Liver (tissue), 9 donors: ENCODE results near the gene PRDX1. TPM values are rescaled to one million over a fixed set of nuclear protein-coding genes. Genes with fewer than 3 reads are reported as not detected.

Experiments used
- DNase-seq: peaks from one replicate; pipeline ENCODE4 v3.0.0-alpha.2; 2017; ENCODE audit warnings: low spot score
- H3K27ac ChIP-seq, 2 donors: one replicate each; pipeline ENCODE4 v1.7.0; 2013; ENCODE audit warnings: inconsistent platforms in 2 of 2, low read length in 2 of 2, control low read depth in 1 of 2, low read depth in 1 of 2, mild to moderate bottlenecking in 1 of 2
- H3K27me3 ChIP-seq, 4 donors: one replicate each; pipeline versions ENCODE4 v1.6.1 to v1.7.0; 2013; ENCODE audit warnings: low read length in 3 of 4, inconsistent platforms in 1 of 4, mild to moderate bottlenecking in 1 of 4, moderate library complexity in 1 of 4; ENCODE audit not compliant: control insufficient read depth in 4 of 4, insufficient read depth in 4 of 4
- H3K36me3 ChIP-seq, 4 donors: one replicate each; pipeline versions ENCODE4 v1.6.1 to v1.7.0; 2013; ENCODE audit warnings: low read length in 3 of 4, mild to moderate bottlenecking in 3 of 4, low read depth in 1 of 4, moderate library complexity in 1 of 4; ENCODE audit not compliant: control insufficient read depth in 4 of 4, insufficient read depth in 3 of 4
- H3K4me1 ChIP-seq, 4 donors: one replicate each; pipeline versions ENCODE4 v1.6.1 to v1.7.0; 2013; ENCODE audit warnings: low read length in 3 of 4, mild to moderate bottlenecking in 3 of 4, moderate library complexity in 1 of 4; ENCODE audit not compliant: control insufficient read depth in 4 of 4, insufficient read depth in 4 of 4
- H3K4me3 ChIP-seq, 3 donors: one replicate each; pipeline versions ENCODE4 v1.6.1 to v1.7.0; 2013; ENCODE audit warnings: low read length in 3 of 3, control low read depth in 1 of 3, low read depth in 1 of 3, mild to moderate bottlenecking in 1 of 3
- H3K9ac ChIP-seq, 2 donors: one replicate each; pipeline ENCODE4 v1.7.0; 2013; ENCODE audit warnings: low read length in 2 of 2, mild to moderate bottlenecking in 2 of 2, moderate library complexity in 2 of 2, control low read depth in 1 of 2, low read depth in 1 of 2
- H3K9me3 ChIP-seq, 4 donors: one replicate each; pipeline versions ENCODE4 v1.6.1 to v1.7.0; 2013; ENCODE audit warnings: low read length in 3 of 4; ENCODE audit not compliant: control insufficient read depth in 4 of 4
- CTCF ChIP-seq: fragments of 150-350 bp; IDR thresholded peaks from 2 replicates; pipeline ENCODE4 v1.5.1; 2017; ENCODE audit warnings: improper control_type of control experiment, low read depth, low read length; ENCODE audit not compliant: missing input control
- EGR1 ChIP-seq, 2 donors: IDR thresholded peaks; 2 replicates each; pipeline ENCODE4 v1.6.1; 2016 to 2018; ENCODE audit warnings: antibody characterized with exemption in 2 of 2, low read depth in 2 of 2
- FOXA1 ChIP-seq: IDR thresholded peaks from 2 replicates; pipeline ENCODE4 v1.6.1; 2016; ENCODE audit warnings: antibody characterized with exemption
- FOXA2 ChIP-seq: IDR thresholded peaks from 2 replicates; pipeline ENCODE4 v1.6.1; 2016; ENCODE audit warnings: antibody characterized with exemption
- GABPA ChIP-seq, 2 donors: IDR thresholded peaks in 1 of 2; conservative IDR thresholded peaks in 1 of 2; 2 replicates each; pipeline ENCODE4 v1.6.1; 2016; ENCODE audit warnings: antibody characterized with exemption in 2 of 2, mild to moderate bottlenecking in 1 of 2, moderate library complexity in 1 of 2
- HNF4A ChIP-seq, 2 donors: conservative IDR thresholded peaks; 2 replicates each; pipeline ENCODE4 v1.6.1; 2016; ENCODE audit warnings: antibody characterized with exemption in 2 of 2, mild to moderate bottlenecking in 2 of 2
- HNF4G ChIP-seq: IDR thresholded peaks from 2 replicates; pipeline ENCODE4 v1.6.1; 2016; ENCODE audit warnings: antibody characterized with exemption
- JUND ChIP-seq, 2 donors: IDR thresholded peaks; 2 replicates each; pipeline ENCODE4 v1.6.1; 2016; ENCODE audit warnings: antibody characterized with exemption in 2 of 2
- MAX ChIP-seq: IDR thresholded peaks from 2 replicates; pipeline ENCODE4 v1.6.1; 2016; ENCODE audit warnings: antibody characterized with exemption
- NR2F2 ChIP-seq: IDR thresholded peaks from 2 replicates; pipeline ENCODE4 v1.6.1; 2016; ENCODE audit warnings: antibody characterized with exemption
- RAD21 ChIP-seq, 2 donors: IDR thresholded peaks; 2 replicates each; pipeline ENCODE4 v1.6.1; 2016; ENCODE audit warnings: antibody characterized with exemption in 2 of 2, mild to moderate bottlenecking in 2 of 2
- RXRA ChIP-seq, 2 donors: IDR thresholded peaks; 2 replicates each; pipeline ENCODE4 v1.6.1; 2017 to 2018; ENCODE audit warnings: antibody characterized with exemption in 2 of 2, mild to moderate bottlenecking in 1 of 2
- SP1 ChIP-seq: IDR thresholded peaks from 2 replicates; pipeline ENCODE4 v1.6.1; 2018; ENCODE audit warnings: antibody characterized with exemption, mild to moderate bottlenecking
- TAF1 ChIP-seq: conservative IDR thresholded peaks from 2 replicates; pipeline ENCODE4 v1.6.1; 2016; ENCODE audit warnings: antibody characterized with exemption, mild to moderate bottlenecking
- YY1 ChIP-seq: IDR thresholded peaks from 2 replicates; pipeline ENCODE4 v1.6.1; 2016; ENCODE audit warnings: antibody characterized with exemption, mild to moderate bottlenecking
- ZBTB33 ChIP-seq: IDR thresholded peaks from 2 replicates; pipeline ENCODE4 v1.6.1; 2016; ENCODE audit warnings: antibody characterized with exemption
- WGBS: extraction: QIAGEN DNeasy Blood & Tissue Kit; methylation state at CpG from one replicate; pipeline ENCODE4 v1.1.7; 2013; 5-methylcytosine and 5-hydroxymethylcytosine counted together
- polyA plus RNA-seq, 2 donors: library from polyadenylated mRNA; stranded (reverse) in 1 of 2; unstranded in 1 of 2; fragments of 200-250 nt in 1 of 2; fragments of >200 nt in 1 of 2; fragmentation: Nextera tagmentation in 1 of 2; extraction: Ambion mirVana in 1 of 2; gene quantifications; one replicate each; pipeline versions ENCODE4 v1.2.1 to v1.2.3, GENCODE V29; 2013 to 2015
- total RNA-seq, 2 donors: library from RNA; depleted of rRNA; stranded (reverse); fragments of >200 nt; gene quantifications; one replicate each; pipeline ENCODE4 v1.2.3, GENCODE V29; 2014
- TF ChIP-seq, protein P1 (sequence below): IDR thresholded peaks from 2 replicates; pipeline ENCODE4 v1.6.1; 2016; ENCODE audit warnings: antibody characterized with exemption
- TF ChIP-seq, protein P2 (sequence below): IDR thresholded peaks from 2 replicates; pipeline ENCODE4 v1.6.1; 2016; ENCODE audit warnings: antibody characterized with exemption, mild to moderate bottlenecking
- donor health status: healthy.
- donor health status: healthy.
- donor health status: healthy.
- donor health status: healthy.
- donor health status: healthy.

Gene PRDX1
- total and polyA plus RNA-seq, 4 donors: 270 to 623 (median 397) TPM

GRCh38 chr1:45479039-45479748, 42.5 kb downstream of the PRDX1 start:
- Histone ChIP-seq H3K4me3 (peak overlapping the region in 2 of 3 donors; percentile 38 to 54), H3K4me1 (peaks cover 0 to 2% (median 0%) of the 10 kb centered on the region in 4 donors), H3K9ac (peak overlapping the region in 1 of 2 donors; percentile 71), H3K9me3 (no peaks in the 10 kb centered on the region), H3K27me3 (no peaks in the 10 kb centered on the region), H3K36me3 (no peaks in the 10 kb centered on the region), H3K27ac (peak overlapping the region; percentile 56 to 60)
- TF ChIP-seq ZBTB33 (no peak), RAD21 (IDR thresholded peaks at IDR 0.05) (peak in 1 of 2 donors; percentile 15), RXRA (IDR thresholded peaks at IDR 0.05) (peak in 1 of 2 donors; percentile 7)
- 30% methylated on average over 5 of the region's 5 CpGs for WGBS
- no peak for DNase-seq

DNA sequence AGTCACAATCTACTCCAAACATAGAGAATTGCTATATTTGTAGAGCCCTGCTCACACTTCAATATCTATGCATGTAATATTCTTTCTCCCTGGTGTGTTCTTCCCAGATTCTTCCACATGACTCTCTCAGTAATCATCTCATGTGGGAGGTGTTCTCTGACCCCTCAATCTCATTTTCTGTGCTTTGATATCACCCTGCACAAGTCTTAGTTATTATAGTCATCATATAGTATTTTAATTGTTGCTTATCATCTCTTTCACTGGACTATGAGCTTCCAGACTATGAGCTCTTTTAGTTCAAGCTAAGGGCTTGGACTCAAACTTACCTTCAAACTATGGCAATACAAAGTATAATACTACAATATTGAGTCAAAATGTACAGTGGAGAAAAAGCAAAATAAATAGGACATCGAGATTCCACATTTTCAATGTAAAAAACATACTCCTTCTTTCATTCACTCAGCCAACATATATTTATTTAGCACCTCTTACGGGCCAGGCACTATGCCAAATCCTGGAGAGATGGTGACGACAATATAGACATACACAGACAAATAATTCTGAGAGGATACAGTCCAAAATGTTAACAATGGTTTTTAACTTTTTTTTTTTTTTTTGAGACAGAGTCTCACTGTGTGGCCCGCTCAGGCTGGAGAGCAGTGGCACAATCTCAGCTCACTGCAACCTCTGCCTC, 43.4 kb downstream of the PRDX1 start:
- TF ChIP-seq, protein P1, sequence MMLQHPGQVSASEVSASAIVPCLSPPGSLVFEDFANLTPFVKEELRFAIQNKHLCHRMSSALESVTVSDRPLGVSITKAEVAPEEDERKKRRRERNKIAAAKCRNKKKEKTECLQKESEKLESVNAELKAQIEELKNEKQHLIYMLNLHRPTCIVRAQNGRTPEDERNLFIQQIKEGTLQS: no peak
- TF ChIP-seq JUND (IDR thresholded peaks at IDR 0.05) (no peak), TAF1 (no peak), FOXA1 (no peak), SP1 (no peak), ZBTB33 (no peak), RXRA (IDR thresholded peaks at IDR 0.05) (no peak), FOXA2 (no peak), HNF4G (no peak), EGR1 (IDR thresholded peaks at IDR 0.05; ENCODE audit: low read depth in 2 of 2) (no peak), RAD21 (IDR thresholded peaks at IDR 0.05) (no peak), CTCF (no peak), GABPA (IDR thresholded peaks at IDR 0.05 in 1 of 2, conservative IDR thresholded peaks at IDR 0.05 in 1 of 2) (no peak), HNF4A (conservative IDR thresholded peaks at IDR 0.05) (no peak), MAX (no peak), YY1 (no peak), NR2F2 (no peak)
- TF ChIP-seq, protein P2, sequence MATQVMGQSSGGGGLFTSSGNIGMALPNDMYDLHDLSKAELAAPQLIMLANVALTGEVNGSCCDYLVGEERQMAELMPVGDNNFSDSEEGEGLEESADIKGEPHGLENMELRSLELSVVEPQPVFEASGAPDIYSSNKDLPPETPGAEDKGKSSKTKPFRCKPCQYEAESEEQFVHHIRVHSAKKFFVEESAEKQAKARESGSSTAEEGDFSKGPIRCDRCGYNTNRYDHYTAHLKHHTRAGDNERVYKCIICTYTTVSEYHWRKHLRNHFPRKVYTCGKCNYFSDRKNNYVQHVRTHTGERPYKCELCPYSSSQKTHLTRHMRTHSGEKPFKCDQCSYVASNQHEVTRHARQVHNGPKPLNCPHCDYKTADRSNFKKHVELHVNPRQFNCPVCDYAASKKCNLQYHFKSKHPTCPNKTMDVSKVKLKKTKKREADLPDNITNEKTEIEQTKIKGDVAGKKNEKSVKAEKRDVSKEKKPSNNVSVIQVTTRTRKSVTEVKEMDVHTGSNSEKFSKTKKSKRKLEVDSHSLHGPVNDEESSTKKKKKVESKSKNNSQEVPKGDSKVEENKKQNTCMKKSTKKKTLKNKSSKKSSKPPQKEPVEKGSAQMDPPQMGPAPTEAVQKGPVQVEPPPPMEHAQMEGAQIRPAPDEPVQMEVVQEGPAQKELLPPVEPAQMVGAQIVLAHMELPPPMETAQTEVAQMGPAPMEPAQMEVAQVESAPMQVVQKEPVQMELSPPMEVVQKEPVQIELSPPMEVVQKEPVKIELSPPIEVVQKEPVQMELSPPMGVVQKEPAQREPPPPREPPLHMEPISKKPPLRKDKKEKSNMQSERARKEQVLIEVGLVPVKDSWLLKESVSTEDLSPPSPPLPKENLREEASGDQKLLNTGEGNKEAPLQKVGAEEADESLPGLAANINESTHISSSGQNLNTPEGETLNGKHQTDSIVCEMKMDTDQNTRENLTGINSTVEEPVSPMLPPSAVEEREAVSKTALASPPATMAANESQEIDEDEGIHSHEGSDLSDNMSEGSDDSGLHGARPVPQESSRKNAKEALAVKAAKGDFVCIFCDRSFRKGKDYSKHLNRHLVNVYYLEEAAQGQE: no peak
- Histone ChIP-seq H3K27ac (peak overlapping the region in 1 of 2 donors; percentile 56), H3K9me3 (no peaks in the 10 kb centered on the region), H3K36me3 (no peaks in the 10 kb centered on the region), H3K27me3 (no peaks in the 10 kb centered on the region), H3K9ac (no peak overlapping the region), H3K4me1 (peaks cover 0 to 2% (median 0%) of the 10 kb centered on the region in 4 donors), H3K4me3 (no peak overlapping the region)
- no peak for DNase-seq
- WGBS: 67% methylated on average over 4 of the region's 4 CpGs
